Measurements from ENCODE around the gene SAMD4B.
"Not testable (repeated sequence)": the region's sequence is repeated elsewhere in the genome, so short reads cannot be mapped to it uniquely, and the experiment has no call there.

The SAMD4B gene

GRCh38 chr19:39377373-39378362 is 35.4 kb downstream of the SAMD4B start:
- no peak overlapping the region for H3K4me3 ChIP-seq
- no peaks in the 10 kb centered on the region for H3K9me3 ChIP-seq
- no peaks in the 10 kb centered on the region for H3K4me1 ChIP-seq
- DNase-seq (ENCODE audit: low spot score in 2 of 2), result no peak
- in situ Hi-C loops (cut with MboI; ENCODE audit: low sequenced_read_pairs), result no loop called here
- H3K36me3 ChIP-seq (replicated peaks), result peaks cover 71% of the 10 kb centered on the region
- no peaks in the 10 kb centered on the region for H3K27me3 ChIP-seq (ENCODE audit: low read depth)

GRCh38 chr19:39379366-39379765 is 37.1 kb downstream of the SAMD4B start:
- peaks cover 76% of the 10 kb centered on the region for H3K36me3 ChIP-seq (replicated peaks)
- H3K4me1 ChIP-seq; H3K9me3 ChIP-seq; DNase-seq (ENCODE audit: low spot score in 2 of 2); H3K4me3 ChIP-seq; in situ Hi-C loops (cut with MboI; ENCODE audit: low sequenced_read_pairs); H3K27me3 ChIP-seq (ENCODE audit: low read depth): not testable (repeated sequence)

DNA sequence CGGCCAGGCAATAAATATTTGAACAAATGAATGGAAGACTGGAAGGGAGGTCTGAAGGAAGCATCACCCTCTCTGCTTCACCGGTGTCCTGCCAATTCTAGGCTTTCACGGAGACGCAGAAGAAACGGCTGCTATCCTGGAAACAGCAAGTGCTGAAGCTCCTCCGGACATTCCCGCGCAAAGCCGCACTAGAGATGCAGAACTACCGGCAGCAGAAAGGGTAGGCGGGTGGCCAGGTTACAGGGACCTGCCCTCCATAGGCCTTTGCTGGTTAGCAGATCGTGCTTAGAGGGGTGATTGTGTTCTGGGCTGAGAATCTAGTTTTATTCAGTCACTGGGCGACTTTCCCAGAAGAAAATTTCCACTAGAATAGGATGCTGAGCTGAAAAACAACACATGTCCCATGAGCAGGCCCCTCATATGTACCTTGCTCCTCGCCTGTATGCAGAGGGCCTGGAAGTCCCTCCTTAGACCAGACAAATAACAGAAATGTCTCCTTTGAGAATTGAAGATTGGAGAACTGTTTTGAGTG is 37.7 kb downstream of the SAMD4B start:
- no peak for DNase-seq (ENCODE audit: low spot score in 2 of 2)
- Histone ChIP-seq H3K4me1 (no peaks in the 10 kb centered on the region), H3K36me3 (replicated peaks) (peaks cover 78% of the 10 kb centered on the region), H3K4me3 (no peak overlapping the region), H3K27me3 (ENCODE audit: low read depth) (no peaks in the 10 kb centered on the region), H3K9me3 (no peaks in the 10 kb centered on the region)
- in situ Hi-C loops (cut with MboI; ENCODE audit: low sequenced_read_pairs), result no loop called here

DNA sequence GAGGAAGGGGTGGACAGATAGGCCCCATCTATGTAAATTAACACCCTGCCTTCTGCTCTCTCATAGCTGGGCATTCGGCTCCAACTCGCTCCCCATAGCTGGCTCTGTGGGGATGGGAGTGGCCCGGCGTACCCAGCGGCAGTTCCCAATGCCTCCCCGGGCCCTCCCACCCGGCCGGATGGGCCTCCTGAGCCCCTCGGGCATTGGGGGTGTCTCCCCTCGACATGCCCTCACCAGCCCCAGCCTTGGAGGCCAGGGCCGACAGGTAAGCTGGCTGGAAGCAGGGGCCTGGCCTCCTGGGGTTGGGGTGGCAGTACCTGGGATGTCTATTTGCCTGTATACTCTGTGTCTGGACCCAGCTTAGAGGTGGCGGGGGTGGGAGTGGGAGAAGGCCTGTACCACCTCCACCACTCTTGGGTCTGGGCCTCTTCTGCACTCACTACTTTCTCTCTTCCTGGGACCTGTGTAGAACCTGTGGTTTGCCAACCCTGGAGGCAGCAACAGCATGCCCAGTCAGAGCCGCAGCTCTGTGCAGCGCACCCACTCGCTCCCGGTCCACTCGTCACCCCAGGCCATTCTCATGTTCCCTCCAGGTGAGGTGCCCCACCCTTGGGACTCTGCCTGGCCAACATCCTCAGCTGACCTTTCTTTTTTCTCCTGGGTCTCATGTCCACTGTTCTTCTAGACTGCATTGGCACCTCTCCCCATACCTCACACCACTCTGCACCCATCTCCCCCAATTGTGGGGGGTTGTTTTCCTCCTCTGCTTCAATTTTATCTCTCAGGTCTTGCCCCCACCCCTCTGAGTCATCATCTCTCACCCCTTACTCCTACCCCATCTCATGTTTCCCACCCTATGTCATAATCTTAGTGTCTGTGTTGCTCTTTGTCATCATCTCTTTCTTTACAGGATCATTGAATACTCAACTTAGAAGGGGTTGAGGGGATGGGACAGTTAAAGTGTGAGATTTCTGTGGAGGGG is 38.6 kb downstream of the SAMD4B start:
- Histone ChIP-seq H3K27me3 (ENCODE audit: low read depth) (no peaks in the 10 kb centered on the region), H3K4me3 (no peak overlapping the region), H3K36me3 (replicated peaks) (peaks cover 81% of the 10 kb centered on the region), H3K9me3 (no peaks in the 10 kb centered on the region), H3K4me1 (no peaks in the 10 kb centered on the region)
- in situ Hi-C loops (cut with MboI; ENCODE audit: low sequenced_read_pairs), result no loop called here
- no peak for DNase-seq (ENCODE audit: low spot score in 2 of 2)

GRCh38 chr19:39381910-39382611 is 39.8 kb downstream of the SAMD4B start:
- Histone ChIP-seq H3K9me3 (no peaks in the 10 kb centered on the region), H3K4me1 (no peaks in the 10 kb centered on the region), H3K36me3 (replicated peaks) (peaks cover 81% of the 10 kb centered on the region), H3K27me3 (ENCODE audit: low read depth) (no peaks in the 10 kb centered on the region), H3K4me3 (no peak overlapping the region)
- in situ Hi-C loops (cut with MboI; ENCODE audit: low sequenced_read_pairs), result no loop called here
- no peak for DNase-seq (ENCODE audit: low spot score in 2 of 2)

DNA sequence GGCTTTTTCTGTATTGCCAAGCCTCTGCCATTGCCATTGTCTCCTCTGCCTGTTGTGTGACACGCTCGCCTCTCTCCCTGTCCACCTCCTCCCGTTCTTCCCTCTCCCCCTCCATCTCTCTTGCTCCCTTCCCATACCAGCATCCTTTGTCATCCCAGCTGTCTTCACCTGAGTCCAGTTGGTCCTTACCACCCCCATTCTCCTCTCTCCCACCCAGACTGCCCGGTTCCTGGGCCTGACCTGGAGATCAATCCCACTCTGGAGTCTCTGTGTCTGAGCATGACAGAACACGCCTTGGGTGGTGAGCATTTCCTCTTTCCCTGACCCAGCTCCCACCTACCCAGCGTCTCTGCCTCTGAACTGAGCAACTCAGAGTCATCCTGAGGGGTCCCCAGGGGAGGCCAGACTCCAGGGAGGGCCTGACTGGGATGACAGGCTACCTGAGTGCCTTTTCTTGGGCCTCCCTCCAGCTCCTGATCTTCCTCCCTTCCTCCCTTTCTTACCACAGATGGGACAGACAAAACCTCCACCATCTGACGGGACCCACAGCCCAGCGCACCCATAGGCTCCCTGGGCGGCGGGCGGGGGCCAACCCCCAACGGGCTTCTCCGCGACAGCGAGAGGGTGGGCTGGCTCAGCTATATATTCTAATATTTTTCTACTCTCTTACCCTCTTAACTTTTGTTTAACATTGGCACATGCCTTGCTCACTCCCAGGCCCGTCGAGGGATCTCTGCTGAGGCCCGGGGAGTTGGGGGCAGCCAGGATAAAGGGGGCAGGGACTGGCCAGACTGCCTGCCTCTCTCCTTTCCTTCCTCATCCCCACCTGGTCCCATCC is 41.0 kb downstream of the SAMD4B start:
- Histone ChIP-seq H3K27me3 (ENCODE audit: low read depth) (no peaks in the 10 kb centered on the region), H3K36me3 (replicated peaks) (peaks cover 79% of the 10 kb centered on the region), H3K4me3 (no peak overlapping the region), H3K9me3 (no peaks in the 10 kb centered on the region), H3K4me1 (no peaks in the 10 kb centered on the region)
- in situ Hi-C loops (cut with MboI; ENCODE audit: low sequenced_read_pairs), result no loop called here
- no peak for DNase-seq (ENCODE audit: low spot score in 2 of 2)

- in situ Hi-C loops (cut with MboI; ENCODE audit: low sequenced_read_pairs), result no loop called here
- Histone ChIP-seq H3K4me1 (no peaks in the 10 kb centered on the region; the same call in 1 of the 2 replicates), H3K4me3 (no peak overlapping the region), H3K36me3 (replicated peaks) (peaks cover 72% of the 10 kb centered on the region), H3K27me3 (ENCODE audit: low read depth) (no peaks in the 10 kb centered on the region), H3K9me3 (no peaks in the 10 kb centered on the region)
- DNase-seq (ENCODE audit: low spot score in 2 of 2), result no peak
These were observed 42.8 kb downstream of the SAMD4B start for GRCh38 chr19:39384839-39385568.

- no peak for DNase-seq (ENCODE audit: low spot score in 2 of 2)
- H3K36me3 ChIP-seq (replicated peaks), result peaks cover 63% of the 10 kb centered on the region
These were observed 43.6 kb downstream of the SAMD4B start for GRCh38 chr19:39385629-39386411.

DNA sequence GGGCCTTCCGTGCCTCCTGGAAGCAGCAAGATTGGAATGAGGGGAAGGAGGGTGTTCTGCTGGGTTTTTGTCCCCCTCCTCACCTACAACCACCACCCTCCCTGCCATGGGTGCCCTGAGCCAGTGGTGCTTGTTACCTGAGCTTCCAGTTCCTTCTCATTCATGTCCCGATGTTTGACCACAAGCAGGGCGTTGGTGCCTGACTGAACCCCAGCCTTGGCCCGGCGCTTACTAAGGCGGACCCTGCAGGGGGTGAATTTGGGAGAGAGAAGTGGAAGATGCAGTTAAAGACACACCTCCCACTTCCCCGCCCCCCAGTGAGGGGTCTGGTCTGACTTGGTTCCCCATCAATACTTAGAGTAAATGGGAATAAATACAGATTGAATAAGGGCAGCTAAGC is 44.3 kb downstream of the SAMD4B start:
- Histone ChIP-seq H3K9me3 (no peaks in the 10 kb centered on the region), H3K4me1 (no peaks in the 10 kb centered on the region; the same call in 1 of the 2 replicates), H3K36me3 (replicated peaks) (peaks cover 56% of the 10 kb centered on the region), H3K4me3 (no peak overlapping the region), H3K27me3 (ENCODE audit: low read depth) (no peaks in the 10 kb centered on the region)
- no peak for DNase-seq (ENCODE audit: low spot score in 2 of 2)
- in situ Hi-C loops (cut with MboI; ENCODE audit: low sequenced_read_pairs), result no loop called here

More at GRCh38 chr19:39385629-39386411, 43.6 kb downstream of the SAMD4B start:
- Histone ChIP-seq H3K4me3 (no peak overlapping the region), H3K4me1 (no peaks in the 10 kb centered on the region; the same call in 1 of the 2 replicates), H3K27me3 (ENCODE audit: low read depth) (no peaks in the 10 kb centered on the region), H3K9me3 (no peaks in the 10 kb centered on the region)
- in situ Hi-C loops (cut with MboI; ENCODE audit: low sequenced_read_pairs), result no loop called here

DNA sequence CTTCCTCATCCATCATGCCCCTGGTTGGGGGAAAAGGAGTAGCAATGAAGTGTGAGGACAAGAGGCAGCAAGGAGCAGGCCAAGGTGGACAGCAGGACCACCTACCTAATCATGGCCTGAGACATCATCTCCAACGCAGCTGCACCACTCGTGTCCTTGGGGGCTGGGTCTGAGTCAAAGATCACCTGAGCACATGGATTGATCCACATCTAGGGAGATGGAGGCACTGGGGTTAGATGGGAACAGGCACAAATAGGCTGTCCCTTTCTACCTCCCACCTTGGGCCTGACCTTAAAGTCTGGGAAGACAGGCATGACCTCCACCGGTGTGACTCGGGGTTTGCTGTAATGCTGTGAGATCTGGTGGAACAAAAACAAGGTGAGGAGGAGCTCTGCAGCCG is 46.4 kb downstream of the SAMD4B start:
- Histone ChIP-seq H3K4me3 (no peak overlapping the region), H3K27me3 (ENCODE audit: low read depth) (no peaks in the 10 kb centered on the region), H3K9me3 (no peaks in the 10 kb centered on the region), H3K36me3 (replicated peaks) (peaks cover 53% of the 10 kb centered on the region), H3K4me1 (peaks cover 3% of the 10 kb centered on the region; the same call in 1 of the 2 replicates)
- no peak for DNase-seq (ENCODE audit: low spot score in 2 of 2)
- in situ Hi-C loops (cut with MboI; ENCODE audit: low sequenced_read_pairs), result no loop called here

DNA sequence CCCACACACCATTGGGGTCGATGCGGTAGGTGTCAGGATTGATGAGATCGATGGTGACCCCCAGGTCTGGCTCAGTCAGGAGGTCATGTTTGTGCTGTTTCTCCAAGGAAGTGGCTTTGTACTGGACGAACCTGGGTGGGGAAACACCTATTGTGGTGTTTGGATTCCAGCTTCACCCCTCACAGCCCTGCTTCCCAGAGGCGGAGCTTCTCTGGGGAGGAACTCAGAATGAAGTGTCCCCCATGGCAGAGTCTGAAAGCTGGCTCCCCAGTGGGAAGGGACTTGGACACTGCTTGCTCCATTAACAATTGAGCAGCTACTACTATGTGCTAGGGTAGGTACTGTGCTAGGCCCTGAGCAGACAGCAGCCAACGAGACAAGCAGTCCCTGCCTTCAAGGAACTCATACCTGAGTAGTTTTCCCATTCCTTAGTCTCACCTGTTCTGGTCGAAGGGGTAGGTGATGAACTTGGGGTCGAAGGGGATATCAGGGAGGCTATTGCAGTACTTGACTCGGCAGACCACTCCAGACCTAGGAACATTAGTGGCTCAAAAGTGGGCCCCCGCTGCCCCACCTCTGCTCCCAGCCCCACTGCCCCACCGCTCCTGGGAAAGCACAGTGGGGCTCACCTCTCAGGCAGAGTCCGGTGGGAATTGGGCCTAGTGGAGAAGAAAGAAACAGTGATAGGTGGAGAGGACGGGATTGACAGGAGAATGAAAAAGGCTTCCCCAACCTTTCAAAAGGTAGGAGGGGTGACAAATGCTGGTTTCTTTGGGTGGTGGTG is 47.6 kb downstream of the SAMD4B start:
- peaks cover 3% of the 10 kb centered on the region; the same call in 1 of the 2 replicates for H3K4me1 ChIP-seq
- no peaks in the 10 kb centered on the region for H3K9me3 ChIP-seq
- peaks cover 53% of the 10 kb centered on the region for H3K36me3 ChIP-seq (replicated peaks)
- in situ Hi-C loops (cut with MboI; ENCODE audit: low sequenced_read_pairs), result no loop called here
- H3K27me3 ChIP-seq (ENCODE audit: low read depth), result no peaks in the 10 kb centered on the region
- DNase-seq (ENCODE audit: low spot score in 2 of 2), result no peak
- peak overlapping the region; percentile 90 for H3K4me3 ChIP-seq
